ENCODE data around the gene THAP3.
A peak's percentile ranks its signal among the peaks of the same experiment; 100 is the strongest.
"Not testable (repeated sequence)": the region's sequence is repeated elsewhere in the genome, so short reads cannot be mapped to it uniquely, and the experiment has no call there.

The THAP3 gene

GRCh38 chr1:6591644-6592043 lies 33.0 kb upstream of the THAP3 start:
- DNase-seq: no peak

DNA sequence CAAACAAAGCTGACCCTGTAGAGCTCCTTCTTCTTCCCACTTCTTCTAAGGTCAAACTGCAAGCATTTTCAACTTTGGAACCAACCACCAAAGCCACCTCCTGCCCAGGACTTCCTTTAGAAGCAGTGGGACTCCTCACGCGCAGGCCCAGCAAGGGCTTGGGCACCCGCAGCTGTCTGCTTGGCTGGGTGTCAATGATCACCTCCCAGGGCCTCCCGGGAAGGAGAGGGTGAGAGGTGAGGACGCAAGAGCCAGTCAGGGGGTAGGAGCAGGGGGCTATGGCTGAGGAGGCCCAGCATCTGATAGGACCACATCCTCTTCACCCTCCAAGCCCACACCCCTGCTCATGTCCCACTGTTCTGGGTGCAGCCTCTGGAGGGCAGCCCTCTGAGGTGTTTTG lies 32.2 kb upstream of the THAP3 start:
- DNase-seq: no peak

DNA sequence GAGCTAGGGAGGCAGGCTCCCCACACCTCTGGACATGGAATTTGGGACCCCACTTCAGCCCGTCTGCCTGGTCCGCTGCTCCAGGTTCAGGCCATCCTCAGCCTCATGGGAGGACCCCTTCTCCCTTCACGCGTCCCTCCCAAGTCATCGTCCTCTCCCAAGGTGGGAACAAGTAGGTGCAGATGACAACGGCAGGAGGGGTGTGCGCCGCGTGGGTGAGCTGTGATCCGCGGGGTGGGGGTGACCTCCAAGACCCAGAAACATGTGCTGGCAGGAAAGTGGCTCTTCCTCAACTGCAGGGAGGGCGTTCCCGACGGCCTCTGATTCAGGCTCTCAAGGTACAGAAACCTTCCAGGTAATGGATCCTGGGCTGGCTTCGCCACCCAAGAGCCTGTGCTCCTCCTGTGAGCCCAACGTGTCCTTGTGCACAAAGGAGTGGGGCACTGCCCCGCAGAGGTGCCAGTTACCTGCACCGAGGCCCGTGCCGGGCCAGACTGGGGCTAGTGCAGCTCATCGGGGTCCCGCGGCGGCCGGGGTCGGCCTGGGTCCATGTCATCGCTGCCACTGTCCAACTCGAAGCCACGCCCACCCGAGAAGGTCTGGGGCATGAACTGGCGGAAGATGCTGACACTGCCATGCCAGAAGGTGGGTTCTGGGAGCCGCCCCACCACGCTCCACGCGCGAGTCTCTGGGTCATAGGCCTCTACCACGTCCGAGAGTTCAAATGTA lies 31.6 kb upstream of the THAP3 start:
- DNase-seq: no peak

DNA sequence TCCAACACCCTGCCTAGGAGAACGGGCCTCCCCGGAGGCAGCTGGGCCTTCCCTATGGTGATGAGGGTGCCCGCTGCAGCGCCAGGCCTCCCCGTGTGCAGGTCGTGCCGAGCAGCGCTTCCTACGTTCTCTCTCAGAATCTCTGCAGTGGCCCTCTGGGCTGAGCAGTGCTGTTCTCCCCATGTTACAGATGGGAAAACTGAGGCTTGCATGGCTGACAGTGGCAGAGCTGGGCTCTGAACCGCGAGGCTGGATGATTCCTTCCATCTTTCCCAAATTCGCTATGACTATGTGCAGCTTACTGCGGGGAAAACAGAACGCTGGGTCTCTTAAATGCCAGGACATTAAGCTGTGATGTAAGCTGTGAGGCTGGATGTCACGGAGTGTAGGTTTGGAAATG lies 30.9 kb upstream of the THAP3 start:
- DNase-seq: no peak

DNA sequence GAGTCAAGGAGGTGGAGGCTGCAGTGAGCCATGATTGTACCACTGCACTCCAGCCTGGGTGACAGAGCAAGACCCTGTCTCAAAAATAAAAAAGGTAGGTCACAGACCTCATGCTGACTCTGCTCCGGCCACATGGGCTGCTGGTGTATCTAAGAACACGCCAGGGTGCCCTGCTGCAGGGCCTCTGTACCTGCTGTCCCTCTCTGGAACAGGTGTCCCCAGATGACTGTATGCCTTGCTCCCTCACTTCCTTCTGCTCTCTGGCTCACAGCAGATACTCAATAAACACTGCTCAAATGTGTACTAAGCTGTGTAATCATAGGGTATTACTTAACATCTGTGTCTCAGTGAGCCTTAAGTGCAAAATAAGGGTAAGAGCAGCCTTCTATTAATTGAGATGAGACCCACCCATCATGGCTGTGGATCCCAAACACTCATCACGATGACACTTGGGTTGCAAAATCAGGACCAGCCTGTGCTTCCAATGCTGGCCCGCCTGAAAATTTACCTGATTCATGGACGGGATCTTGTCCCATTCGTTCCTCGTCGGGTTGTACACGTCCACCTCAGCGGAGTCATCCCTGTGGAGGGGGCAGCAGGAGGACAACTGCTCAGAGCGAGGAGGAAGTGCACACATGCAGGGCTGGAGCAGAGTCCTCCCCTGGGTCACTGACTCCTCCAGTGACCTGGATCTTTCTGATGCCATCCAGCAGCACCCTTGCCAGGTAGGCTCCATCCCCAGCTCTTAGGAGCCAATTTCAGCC lies 29.5 kb upstream of the THAP3 start:
- no peak for DNase-seq

- DNase-seq: no peak
These were observed 28.3 kb upstream of the THAP3 start for GRCh38 chr1:6596351-6596750.

GRCh38 chr1:6596886-6597776 lies 27.5 kb upstream of the THAP3 start:
- no peak for DNase-seq

- no peak for DNase-seq
These were observed 26.9 kb upstream of the THAP3 start for GRCh38 chr1:6597777-6598131.

DNA sequence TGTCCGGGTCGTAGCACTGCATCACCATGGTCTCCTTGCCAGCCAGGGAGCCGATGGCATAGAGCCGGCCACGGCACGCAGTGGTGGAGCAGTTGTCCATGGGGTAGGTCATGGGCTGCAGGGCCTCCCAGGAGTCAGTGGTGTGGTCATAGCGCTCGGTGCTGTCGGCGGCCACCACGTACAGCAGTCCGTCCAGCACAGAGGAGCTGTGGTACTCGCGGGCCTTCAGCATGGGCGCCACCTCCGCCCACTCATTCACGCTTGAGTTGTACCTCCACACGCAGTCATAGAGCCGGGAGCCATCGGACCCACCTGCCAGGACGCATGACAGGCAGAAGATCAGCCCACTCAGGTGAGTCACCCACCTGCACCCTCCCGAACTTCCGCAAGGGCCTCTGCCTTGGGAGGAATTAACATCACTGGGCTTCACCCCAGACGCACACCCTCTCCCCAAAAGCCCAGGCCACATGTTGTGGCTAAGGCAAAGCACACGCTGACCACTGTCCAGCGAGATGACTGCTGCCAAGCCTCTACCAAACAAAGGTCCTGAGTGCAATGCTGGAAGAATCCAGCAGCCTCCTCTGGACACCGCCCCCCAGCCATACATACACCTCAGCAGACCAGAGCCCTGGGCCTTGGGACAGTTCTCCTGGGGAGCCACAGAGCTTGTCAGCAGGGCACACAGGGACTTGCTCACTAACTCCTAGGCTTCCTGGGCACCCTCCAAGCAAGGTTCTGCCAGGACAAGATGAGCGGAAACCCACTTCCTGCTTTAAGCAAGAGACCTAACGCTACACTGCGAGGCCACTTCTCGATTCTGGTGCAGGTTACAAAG lies 25.3 kb upstream of the THAP3 start:
- peak; percentile 16 for DNase-seq

- not testable (repeated sequence) for DNase-seq
These were observed 24.7 kb upstream of the THAP3 start for GRCh38 chr1:6599991-6600390.

DNA sequence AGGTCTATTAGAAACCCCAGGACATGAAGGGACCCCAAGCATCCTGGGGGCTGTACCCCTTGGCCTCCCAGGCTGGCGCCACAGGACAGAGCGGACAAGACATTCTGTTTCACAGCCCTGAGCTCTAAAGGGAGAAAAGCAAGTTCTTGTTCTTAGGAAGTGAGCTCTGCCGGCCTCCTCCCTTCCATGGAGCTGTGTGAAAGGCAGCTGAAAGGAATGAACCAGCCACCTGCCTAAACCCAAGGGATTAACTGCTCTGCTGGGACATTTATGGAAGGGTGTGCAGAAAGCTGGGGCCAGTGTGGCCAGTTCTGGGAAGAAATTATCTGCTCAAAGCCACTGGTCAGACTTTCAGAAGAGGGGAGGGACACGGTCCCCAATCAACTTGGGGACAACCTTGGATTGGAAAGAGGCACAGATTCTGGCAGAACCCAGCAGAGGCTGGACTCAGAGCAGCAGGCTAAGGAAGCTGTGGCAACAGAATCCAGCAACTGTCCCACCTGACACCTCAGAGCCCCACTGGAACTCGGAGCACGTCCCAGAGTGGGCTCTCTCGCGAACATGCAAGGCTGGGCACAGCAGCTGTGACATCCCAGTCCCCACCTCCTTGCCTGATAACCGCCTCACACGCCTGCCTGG lies 24.1 kb upstream of the THAP3 start:
- DNase-seq: no peak

- DNase-seq: peak; percentile 94
These were observed 23.4 kb upstream of the THAP3 start for GRCh38 chr1:6601049-6601922.

DNA sequence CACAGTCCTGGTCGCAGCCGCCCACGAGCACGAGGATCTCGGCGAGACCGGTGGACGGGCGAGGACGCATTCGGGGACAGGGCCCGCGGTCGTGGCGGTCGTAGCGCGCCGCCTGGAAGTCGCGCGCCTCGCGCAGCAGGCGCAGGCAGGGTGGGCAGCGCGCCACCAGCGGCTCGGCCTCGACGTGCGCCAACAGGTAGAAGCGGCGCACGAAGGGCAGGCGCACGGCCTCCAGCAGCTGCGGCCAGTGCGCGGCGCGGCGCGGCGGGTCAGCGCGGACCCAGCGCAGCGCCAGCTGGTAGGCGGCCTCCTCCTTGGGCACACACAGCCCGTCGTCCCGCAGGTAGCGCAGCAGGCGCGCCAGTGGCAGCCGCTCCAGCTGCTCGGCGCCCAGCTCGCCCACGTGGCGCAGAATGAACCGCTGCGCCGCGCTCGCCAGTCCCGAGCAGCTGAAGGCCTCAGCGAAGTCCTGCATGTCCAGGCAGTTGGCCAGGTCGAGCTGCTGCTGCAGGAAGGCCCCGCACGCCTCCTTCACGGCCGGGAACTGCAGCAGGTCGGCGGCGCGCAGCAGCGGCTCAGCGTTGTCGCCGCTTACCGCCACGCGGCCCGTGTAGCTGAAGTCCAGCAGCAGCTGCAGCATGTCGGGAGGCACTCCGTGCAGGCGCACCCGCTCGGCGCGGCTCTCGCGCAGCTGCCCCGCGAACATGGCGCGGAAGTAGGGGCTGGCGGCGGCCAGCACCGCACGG lies 22.6 kb upstream of the THAP3 start:
- peak; percentile 14 for DNase-seq

GRCh38 chr1:6602669-6603237 lies 21.9 kb upstream of the THAP3 start, which contains the start of gene KLHL21:
Gene KLHL21, minus strand, starts transcription at chr1:6602869. Its CDS starts 52 bp downstream, at chr1:6602817.
- DNase-seq: peak; percentile 93

- DNase-seq: peak; percentile 84
These were observed 21.3 kb upstream of the THAP3 start for GRCh38 chr1:6603238-6603914.

GRCh38 chr1:6603915-6604558 lies 20.6 kb upstream of the THAP3 start:
- DNase-seq: peak; percentile 89

GRCh38 chr1:6612641-6613360 lies 11.9 kb upstream of the THAP3 start:
- no peak for DNase-seq

Data from fibroblast of skin of right biceps (primary cell).